GM12878 (cell line): ENCODE measurements around the gene DTNBP1. TPM values are rescaled to one million over a fixed set of nuclear protein-coding genes. Genes with fewer than 3 reads are reported as not detected.

Experiments
- ATAC-seq: fragments of 200-7000 bp; cut with Tn5 transposase; 3 replicates; pipeline ENCODE4 v1.9.1; 2020; ENCODE audit warnings: mild to moderate bottlenecking, moderate library complexity
- BruUV-seq: library from RNA; stranded (reverse); fragments of 400-500 nt; replicated peaks from 2 replicates; lab custom pipeline; 2021; lab: Mats Ljungman, UMichigan
- CTCF ChIA-PET: fragments of 300-600 bp; sonication (Branson Sonifier 250); formaldehyde crosslinking; extraction: SDS; loops from one replicate; lab custom pipeline; 2021; ENCODE audit warnings: inconsistent platforms; lab: Yijun Ruan, JAX
- POLR2A ChIA-PET: fragments of 350-600 bp; formaldehyde crosslinking; extraction: SDS; loops from one replicate; lab custom pipeline; 2021; ENCODE audit warnings: inconsistent platforms; lab: Charles Lee
- RAD21 ChIA-PET: fragments of 300-600 bp; sonication (Branson Sonifier 250); formaldehyde crosslinking; loops from one replicate; lab custom pipeline; 2023; ENCODE audit warnings: antibody characterized with exemption; ENCODE audit not compliant: unreplicated experiment; lab: Charles Lee
- SMC1A ChIA-PET: fragments of 300-600 bp; sonication (Branson Sonifier 250); formaldehyde crosslinking; loops from one replicate; lab custom pipeline; 2023; ENCODE audit not compliant: unreplicated experiment, uncharacterized antibody; lab: Charles Lee
- DNase-seq: peaks from one replicate; pipeline ENCODE4 v3.0.0-alpha.2; 2011; ENCODE audit warnings: low read depth, low spot score
- FAIRE-seq: peaks from 3 replicates; lab custom pipeline; 2011; peaks lifted over from hg19 to GRCh38; lab: Jason Lieb, UNC
- H2AFZ ChIP-seq: 2 replicates; pipeline ENCODE4 v1.6.0; 2011; ENCODE audit warnings: low read depth, low read length, control low read depth; ENCODE audit not compliant: control insufficient read depth
- H3K27ac ChIP-seq: 2 replicates; pipeline ENCODE4 v1.5.1; 2011; ENCODE audit warnings: control low read depth; ENCODE audit not compliant: control insufficient read depth, insufficient read depth
- H3K27me3 ChIP-seq, 2 experiments: replicated peaks in 1 of 2; 2 replicates each; pipeline versions ENCODE4 v1.6.0 to v1.6.1; 2011; ENCODE audit warnings: low read length in 1 of 2; ENCODE audit not compliant: control insufficient read depth in 2 of 2, insufficient read depth in 2 of 2
- H3K36me3 ChIP-seq, 2 experiments: 2 replicates each; pipeline ENCODE4 v1.5.1; 2011; ENCODE audit warnings: low read length in 1 of 2; ENCODE audit not compliant: control insufficient read depth in 2 of 2, insufficient read depth in 2 of 2
- H3K4me1 ChIP-seq: 2 replicates; pipeline ENCODE4 v1.6.1; 2011; ENCODE audit warnings: mild to moderate bottlenecking, low read length, moderate library complexity, mixed read lengths; ENCODE audit not compliant: control insufficient read depth, insufficient read depth
- H3K4me2 ChIP-seq: 2 replicates; pipeline ENCODE4 v1.6.0; 2011; ENCODE audit warnings: control low read depth; ENCODE audit not compliant: control insufficient read depth, insufficient read depth
- H3K4me3 ChIP-seq: fragments of 200-600 bp; sonication (generic); 2 replicates; pipeline ENCODE4 v1.5.1; 2016
- H3K79me2 ChIP-seq: 2 replicates; pipeline ENCODE4 v1.6.0; 2011; ENCODE audit warnings: low read length; ENCODE audit not compliant: control insufficient read depth, insufficient read depth
- H3K9ac ChIP-seq: 2 replicates; pipeline ENCODE4 v1.8.0; 2011; ENCODE audit warnings: low read length, control low read depth, mixed read lengths; ENCODE audit not compliant: control insufficient read depth, insufficient read depth
- H3K9me3 ChIP-seq: replicated peaks from 3 replicates; pipeline ENCODE4 v1.5.1; 2011; ENCODE audit warnings: mild to moderate bottlenecking, low read length; ENCODE audit not compliant: control insufficient read depth, insufficient read depth
- H4K20me1 ChIP-seq: 2 replicates; pipeline ENCODE4 v1.6.0; 2011; ENCODE audit not compliant: control insufficient read depth, insufficient read depth
- BACH1 ChIP-seq: fragments of 450-650 bp; IDR thresholded peaks from 2 replicates; pipeline ENCODE4 v1.6.1; 2017; ENCODE audit warnings: mild to moderate bottlenecking, borderline replicate concordance
- CBX3 ChIP-seq: fragments of 200-600 bp; sonication (generic); IDR thresholded peaks from 2 replicates; pipeline ENCODE4 v1.6.1; 2016; ENCODE audit warnings: low read depth, borderline replicate concordance
- CHD1 ChIP-seq: IDR thresholded peaks from 2 replicates; pipeline ENCODE4 v1.6.1; 2012; ENCODE audit warnings: low read depth, low read length, improper control_type of control experiment
- ETV6 ChIP-seq, 2 experiments: fragments of 450-650 bp in 1 of 2; IDR thresholded peaks in 1 of 2; conservative IDR thresholded peaks in 1 of 2; 2 replicates each; pipeline ENCODE4 v1.6.1; 2014; ENCODE audit warnings: antibody characterized with exemption in 1 of 2, borderline replicate concordance in 1 of 2, low read depth in 1 of 2, mild to moderate bottlenecking in 1 of 2, moderate library complexity in 1 of 2
- KAT2A ChIP-seq: conservative IDR thresholded peaks from 2 replicates; pipeline ENCODE4 v1.6.1; 2011; ENCODE audit warnings: low read depth, low read length; ENCODE audit not compliant: control insufficient read depth
- MTA2 ChIP-seq: fragments of 450-650 bp; IDR thresholded peaks from 2 replicates; pipeline ENCODE4 v1.6.1; 2016; ENCODE audit warnings: low read depth, mild to moderate bottlenecking, moderate library complexity
- NBN ChIP-seq: fragments of 450-650 bp; IDR thresholded peaks from 2 replicates; pipeline ENCODE4 v1.6.1; 2016
- NR2C1 ChIP-seq: fragments of 450-650 bp; IDR thresholded peaks from 2 replicates; pipeline ENCODE4 v1.6.1; 2017; ENCODE audit warnings: antibody characterized with exemption, mild to moderate bottlenecking, moderate library complexity
- NRF1 ChIP-seq: conservative IDR thresholded peaks from 2 replicates; pipeline ENCODE4 v1.6.1; 2011; ENCODE audit warnings: mild to moderate bottlenecking, low read depth, low read length, improper control_type of control experiment
- RAD51 ChIP-seq: fragments of 450-650 bp; IDR thresholded peaks from 2 replicates; pipeline ENCODE4 v1.6.1; 2016; ENCODE audit warnings: moderate library complexity, mild to moderate bottlenecking, inconsistent platforms
- SMAD5 ChIP-seq: IDR thresholded peaks from 2 replicates; pipeline ENCODE4 v1.6.1; 2016; ENCODE audit warnings: antibody characterized with exemption, low read depth
- TCF7 ChIP-seq: IDR thresholded peaks from 2 replicates; pipeline ENCODE4 v1.6.1; 2014; ENCODE audit warnings: antibody characterized with exemption, borderline replicate concordance
- YY1 ChIP-seq: IDR thresholded peaks from 2 replicates; pipeline ENCODE4 v1.6.1; 2011; ENCODE audit warnings: low read depth, mild to moderate bottlenecking, low read length
- WGBS: methylation state at CpG from one replicate; pipeline ENCODE4 v1.1.6; 2016; ENCODE audit warnings: low lambda C conversion rate; ENCODE audit not compliant: insufficient replicate concordance, insufficient coverage; ENCODE audit errors: missing lambda C conversion rate; 5-methylcytosine and 5-hydroxymethylcytosine counted together
- in situ Hi-C: fragments of 300-500 bp; cut with MboI; formaldehyde crosslinking; loops from 9 replicates; pipeline ENCODE4 v1.14.3; 2018; ENCODE audit warnings: mixed read lengths
- intact Hi-C: fragments of 100-400 bp; cut with micrococcal nuclease; formaldehyde crosslinking; loops from one replicate; pipeline ENCODE4 v1.14.2; 2022; ENCODE audit not compliant: unreplicated experiment
- polyA plus RNA-seq, 11 experiments: library from polyadenylated mRNA; depleted of rRNA in 4 of 11; unstranded in 6 of 11; stranded (reverse) in 5 of 11; fragments of >200 nt; fragmentation: Nextera tagmentation in 4 of 11; fragmentation: Illumina TruSeq in 1 of 11; extraction: Ambion mirVana in 4 of 11; extraction: Trizol in 1 of 11; gene quantifications; 1 replicate in 1 of 11; 2 replicates in 10 of 11; pipeline versions ENCODE4 v1.2.1 to v1.2.3, GENCODE V29; 2011 to 2016; ENCODE audit warnings: inconsistent platforms in 2 of 11, missing spikeins in 2 of 11, low read depth in 1 of 11
- total RNA-seq, 4 experiments: library from RNA; depleted of rRNA in 3 of 4; stranded (reverse); fragments of >200 nt in 3 of 4; fragmentation: Illumina TruSeq in 1 of 4; extraction: Trizol in 1 of 4; gene quantifications; 2 replicates each; pipeline versions ENCODE4 v1.2.1 to v1.2.3, GENCODE V29; 2013 to 2021
- TF ChIP-seq, protein P1 (sequence below): fragments of 450-650 bp; IDR thresholded peaks from 2 replicates; pipeline ENCODE4 v1.6.1; 2018; ENCODE audit warnings: mild to moderate bottlenecking, low read depth, moderate library complexity; ENCODE audit not compliant: partially characterized antibody
- TF ChIP-seq, protein P2 (sequence below): IDR thresholded peaks from 2 replicates; pipeline ENCODE4 v1.6.1; 2011; ENCODE audit warnings: mild to moderate bottlenecking, low read depth, low read length, moderate library complexity; ENCODE audit not compliant: insufficient replicate concordance
- TF ChIP-seq, protein P3 (sequence below): fragments of 450-650 bp; formaldehyde crosslinking; IDR thresholded peaks from 2 replicates; pipeline ENCODE4 v1.5.0; 2022; ENCODE audit warnings: mild to moderate bottlenecking, missing genetic modification characterization
- TF ChIP-seq, protein P4 (sequence below): IDR thresholded peaks from 2 replicates; pipeline ENCODE4 v1.6.1; 2012; ENCODE audit warnings: low read depth, low read length, improper control_type of control experiment

The DTNBP1 gene
- total and polyA plus RNA-seq, 10 of the 15 experiments (the other 5 are each of a cell fraction or from before 2014, with no cell fraction given): 7.1 to 40.3 (median 20.1) TPM

DNA sequence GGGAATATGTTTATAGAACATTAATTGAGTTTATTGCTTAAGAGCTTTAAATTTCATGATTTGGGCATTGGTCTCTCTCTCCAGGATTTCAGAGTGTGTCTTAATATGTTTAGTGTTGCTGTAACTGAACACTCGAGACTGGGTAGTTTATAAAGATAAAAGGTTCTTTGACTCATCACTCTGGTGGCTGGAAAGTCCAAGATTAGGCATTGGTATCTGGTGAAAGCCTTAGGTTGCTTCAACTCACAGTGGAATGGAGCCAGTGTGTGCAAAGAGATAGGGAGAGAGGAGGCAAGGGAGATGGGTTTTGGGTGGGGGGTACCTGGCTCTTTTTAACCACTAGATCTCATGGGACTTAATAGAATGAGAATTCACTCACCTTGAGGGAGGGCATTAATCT is 35.6 kb upstream of the DTNBP1 start:
- Histone ChIP-seq H3K4me3 (no peak overlapping the region), H3K4me1 (no peaks in the 10 kb centered on the region), H3K9me3 (no peaks in the 10 kb centered on the region; the same call in 2 of the 3 replicates), H3K9ac (no peak overlapping the region), H3K79me2 (no peaks in the 10 kb centered on the region), H3K36me3 (no peaks in the 10 kb centered on the region), H3K27me3 (no peaks in the 10 kb centered on the region), H3K4me2 (no peak overlapping the region), H3K27ac (no peak overlapping the region), H2AFZ (no peak overlapping the region), H4K20me1 (no peaks in the 10 kb centered on the region)
- RAD21 ChIA-PET: interaction anchor here (1.6 to 7.9 kb wide), 2 partner anchors 203 to 507 kb away, joined by 3 to 68 read pairs; no protein-coding TSS in a partner anchor
- POLR2A ChIA-PET: interaction anchor here (0.9 to 1.5 kb wide), 2 partner anchors 34 to 51 kb away, joined by 3 read pairs; no protein-coding TSS in a partner anchor
- SMC1A ChIA-PET: interaction anchor here (1.4 to 8.0 kb wide), 3 partner anchors 9 to 430 kb away, joined by 4 to 87 read pairs (median 72); partner anchors contain the start of gene MYLIP
- DNase-seq (no peak), FAIRE-seq (no peak), ATAC-seq (no peak)
- in situ Hi-C loops (no loop called here), intact Hi-C loops (no loop called here)
- CTCF ChIA-PET: interaction anchor here (1.2 to 9.0 kb wide), 4 partner anchors 45 to 485 kb away, joined by 3 to 131 read pairs (median 10); partner anchors contain the start of gene MYLIP
- 0% methylated on average over 1 of the region's 1 CpG for WGBS
- no TSS peak for BruUV-seq
- TF ChIP-seq, protein P1, sequence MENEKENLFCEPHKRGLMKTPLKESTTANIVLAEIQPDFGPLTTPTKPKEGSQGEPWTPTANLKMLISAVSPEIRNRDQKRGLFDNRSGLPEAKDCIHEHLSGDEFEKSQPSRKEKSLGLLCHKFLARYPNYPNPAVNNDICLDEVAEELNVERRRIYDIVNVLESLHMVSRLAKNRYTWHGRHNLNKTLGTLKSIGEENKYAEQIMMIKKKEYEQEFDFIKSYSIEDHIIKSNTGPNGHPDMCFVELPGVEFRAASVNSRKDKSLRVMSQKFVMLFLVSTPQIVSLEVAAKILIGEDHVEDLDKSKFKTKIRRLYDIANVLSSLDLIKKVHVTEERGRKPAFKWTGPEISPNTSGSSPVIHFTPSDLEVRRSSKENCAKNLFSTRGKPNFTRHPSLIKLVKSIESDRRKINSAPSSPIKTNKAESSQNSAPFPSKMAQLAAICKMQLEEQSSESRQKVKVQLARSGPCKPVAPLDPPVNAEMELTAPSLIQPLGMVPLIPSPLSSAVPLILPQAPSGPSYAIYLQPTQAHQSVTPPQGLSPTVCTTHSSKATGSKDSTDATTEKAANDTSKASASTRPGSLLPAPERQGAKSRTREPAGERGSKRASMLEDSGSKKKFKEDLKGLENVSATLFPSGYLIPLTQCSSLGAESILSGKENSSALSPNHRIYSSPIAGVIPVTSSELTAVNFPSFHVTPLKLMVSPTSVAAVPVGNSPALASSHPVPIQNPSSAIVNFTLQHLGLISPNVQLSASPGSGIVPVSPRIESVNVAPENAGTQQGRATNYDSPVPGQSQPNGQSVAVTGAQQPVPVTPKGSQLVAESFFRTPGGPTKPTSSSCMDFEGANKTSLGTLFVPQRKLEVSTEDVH: no peak
- TF ChIP-seq KAT2A: no peak
- TF ChIP-seq ETV6 (conservative IDR thresholded peaks at IDR 0.05 in 1 of 2, IDR thresholded peaks at IDR 0.05 in 1 of 2; ENCODE audit: borderline replicate concordance in 1 of 2, low read depth in 1 of 2): no peak
- TF ChIP-seq BACH1: no peak
- TF ChIP-seq NRF1: no peak
- TF ChIP-seq MTA2: no peak
- no peak for TF ChIP-seq RAD51
- TF ChIP-seq CBX3: no peak
- TF ChIP-seq SMAD5: no peak
- no peak for TF ChIP-seq CHD1
- TF ChIP-seq, protein P2, sequence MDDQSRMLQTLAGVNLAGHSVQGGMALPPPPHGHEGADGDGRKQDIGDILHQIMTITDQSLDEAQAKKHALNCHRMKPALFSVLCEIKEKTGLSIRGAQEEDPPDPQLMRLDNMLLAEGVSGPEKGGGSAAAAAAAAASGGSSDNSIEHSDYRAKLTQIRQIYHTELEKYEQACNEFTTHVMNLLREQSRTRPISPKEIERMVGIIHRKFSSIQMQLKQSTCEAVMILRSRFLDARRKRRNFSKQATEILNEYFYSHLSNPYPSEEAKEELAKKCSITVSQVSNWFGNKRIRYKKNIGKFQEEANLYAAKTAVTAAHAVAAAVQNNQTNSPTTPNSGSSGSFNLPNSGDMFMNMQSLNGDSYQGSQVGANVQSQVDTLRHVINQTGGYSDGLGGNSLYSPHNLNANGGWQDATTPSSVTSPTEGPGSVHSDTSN: no peak
- TF ChIP-seq, protein P3, sequence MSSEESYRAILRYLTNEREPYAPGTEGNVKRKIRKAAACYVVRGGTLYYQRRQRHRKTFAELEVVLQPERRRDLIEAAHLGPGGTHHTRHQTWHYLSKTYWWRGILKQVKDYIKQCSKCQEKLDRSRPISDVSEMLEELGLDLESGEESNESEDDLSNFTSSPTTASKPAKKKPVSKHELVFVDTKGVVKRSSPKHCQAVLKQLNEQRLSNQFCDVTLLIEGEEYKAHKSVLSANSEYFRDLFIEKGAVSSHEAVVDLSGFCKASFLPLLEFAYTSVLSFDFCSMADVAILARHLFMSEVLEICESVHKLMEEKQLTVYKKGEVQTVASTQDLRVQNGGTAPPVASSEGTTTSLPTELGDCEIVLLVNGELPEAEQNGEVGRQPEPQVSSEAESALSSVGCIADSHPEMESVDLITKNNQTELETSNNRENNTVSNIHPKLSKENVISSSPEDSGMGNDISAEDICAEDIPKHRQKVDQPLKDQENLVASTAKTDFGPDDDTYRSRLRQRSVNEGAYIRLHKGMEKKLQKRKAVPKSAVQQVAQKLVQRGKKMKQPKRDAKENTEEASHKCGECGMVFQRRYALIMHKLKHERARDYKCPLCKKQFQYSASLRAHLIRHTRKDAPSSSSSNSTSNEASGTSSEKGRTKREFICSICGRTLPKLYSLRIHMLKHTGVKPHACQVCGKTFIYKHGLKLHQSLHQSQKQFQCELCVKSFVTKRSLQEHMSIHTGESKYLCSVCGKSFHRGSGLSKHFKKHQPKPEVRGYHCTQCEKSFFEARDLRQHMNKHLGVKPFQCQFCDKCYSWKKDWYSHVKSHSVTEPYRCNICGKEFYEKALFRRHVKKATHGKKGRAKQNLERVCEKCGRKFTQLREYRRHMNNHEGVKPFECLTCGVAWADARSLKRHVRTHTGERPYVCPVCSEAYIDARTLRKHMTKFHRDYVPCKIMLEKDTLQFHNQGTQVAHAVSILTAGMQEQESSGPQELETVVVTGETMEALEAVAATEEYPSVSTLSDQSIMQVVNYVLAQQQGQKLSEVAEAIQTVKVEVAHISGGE: no peak
- no peak for TF ChIP-seq NR2C1
- no peak for TF ChIP-seq YY1
- TF ChIP-seq, protein P4, sequence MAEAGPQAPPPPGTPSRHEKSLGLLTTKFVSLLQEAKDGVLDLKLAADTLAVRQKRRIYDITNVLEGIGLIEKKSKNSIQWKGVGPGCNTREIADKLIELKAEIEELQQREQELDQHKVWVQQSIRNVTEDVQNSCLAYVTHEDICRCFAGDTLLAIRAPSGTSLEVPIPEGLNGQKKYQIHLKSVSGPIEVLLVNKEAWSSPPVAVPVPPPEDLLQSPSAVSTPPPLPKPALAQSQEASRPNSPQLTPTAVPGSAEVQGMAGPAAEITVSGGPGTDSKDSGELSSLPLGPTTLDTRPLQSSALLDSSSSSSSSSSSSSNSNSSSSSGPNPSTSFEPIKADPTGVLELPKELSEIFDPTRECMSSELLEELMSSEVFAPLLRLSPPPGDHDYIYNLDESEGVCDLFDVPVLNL: no peak
- TF ChIP-seq TCF7: no peak
- no peak for TF ChIP-seq NBN
